Psoas muscle (tissue), 8 donors: ENCODE results near the gene ECI1. TPM values are rescaled to one million over a fixed set of nuclear protein-coding genes. Genes with fewer than 3 reads are reported as not detected.

ENCODE experiments used
- ATAC-seq, 4 donors: fragments of 200-7000 bp; cut with Tn5 transposase; one replicate each; pipeline ENCODE4 v1.9.1; 2020; ENCODE audit warnings: moderate library complexity in 3 of 4, mild to moderate bottlenecking in 2 of 4
- DNase-seq, 2 donors: peaks; one replicate each; pipeline ENCODE4 v3.0.0-alpha.2; 2020
- H3K27ac ChIP-seq: fragments of 200-600 bp; one replicate; pipeline ENCODE4 v1.8.0; 2022
- H3K27me3 ChIP-seq, 3 donors: fragments of 200-600 bp in 1 of 3; one replicate each; pipeline versions ENCODE4 v1.6.1 to v1.8.0; 2013 to 2022; ENCODE audit warnings: low read length in 2 of 3, mild to moderate bottlenecking in 2 of 3, moderate library complexity in 1 of 3; ENCODE audit not compliant: insufficient read depth in 3 of 3
- H3K36me3 ChIP-seq, 2 donors: fragments of 200-600 bp in 1 of 2; one replicate each; pipeline versions ENCODE4 v1.6.1 to v1.8.0; 2013 to 2022; ENCODE audit warnings: low read depth in 1 of 2, mild to moderate bottlenecking in 1 of 2, moderate library complexity in 1 of 2; ENCODE audit not compliant: insufficient read depth in 1 of 2
- H3K4me1 ChIP-seq: fragments of 200-600 bp; one replicate; pipeline ENCODE4 v1.8.0; 2022
- H3K4me3 ChIP-seq: fragments of 200-600 bp; one replicate; pipeline ENCODE4 v1.8.0; 2022; ENCODE audit warnings: mild to moderate bottlenecking
- H3K9me3 ChIP-seq: fragments of 200-600 bp; one replicate; pipeline ENCODE4 v1.8.0; 2022
- WGBS, 3 donors: extraction: QIAGEN DNeasy Blood & Tissue Kit; methylation state at CpG; one replicate each; pipeline versions ENCODE4 v1.1.6 to v1.1.7; 2013; 5-methylcytosine and 5-hydroxymethylcytosine counted together
- intact Hi-C, 2 donors: fragments of 100-400 bp; cut with DNase I; formaldehyde crosslinking; loops; one replicate each; pipeline versions ENCODE4 v1.11.0 to v1.14.2; 2022
- polyA plus RNA-seq, 3 donors: library from polyadenylated mRNA; stranded (reverse); fragments of 200-250 nt; gene quantifications; one replicate each; pipeline ENCODE4 v1.2.3, GENCODE V29; 2013
- total RNA-seq, 4 donors: library from RNA; stranded (reverse); fragmentation: NEBNext Ultra II Directional in 2 of 4; extraction: Animal tissue kit (Norgen Biotek cat#: 25700) in 2 of 4; gene quantifications; one replicate each; pipeline versions ENCODE4 v1.2.1 to v1.2.4, GENCODE V29; 2021 to 2023
- TF ChIP-seq, protein P1 (sequence below): fragments of 200-600 bp; IDR thresholded peaks from one replicate; pipeline ENCODE4 v1.8.0; 2022; ENCODE audit warnings: antibody characterized with exemption
- donor health status: healthy with polysubstance abuse.
- donor health status: DM: no; HTN: no; CAD: no; lungs with moderate emphysema.
- donor health status: Bipolar disorder and iron deficiency.
- donor health status: healthy.
- donor health status: DM: yes; HTN: yes; CAD: no.
- donor health status: DM: no; HTN: no; CAD: no.
- donor health status: DM: no; HTN: no; CAD: no.
- donor health status: DM: yes; HTN: yes; CAD: no.

Gene ECI1
- total and polyA plus RNA-seq, 7 donors, result 81.7 to 205 (median 138) TPM

- WGBS, 3 donors, result 63 to 70% (median 64%) methylated on average over 9 of the region's 9 CpGs
- Histone ChIP-seq H3K9me3 (no peaks in the 10 kb centered on the region), H3K27me3 (no peaks in the 10 kb centered on the region), H3K27ac (peak overlapping the region; percentile 30), H3K4me3 (no peak overlapping the region), H3K36me3 (peaks cover 0 to 39% of the 10 kb centered on the region in 2 donors), H3K4me1 (peaks cover 19% of the 10 kb centered on the region)
- no peak for ATAC-seq
- intact Hi-C loops, result loop anchor here (2.0 kb wide), 1 partner anchor 20 kb away; no protein-coding TSS in a partner anchor
- TF ChIP-seq, protein P1, sequence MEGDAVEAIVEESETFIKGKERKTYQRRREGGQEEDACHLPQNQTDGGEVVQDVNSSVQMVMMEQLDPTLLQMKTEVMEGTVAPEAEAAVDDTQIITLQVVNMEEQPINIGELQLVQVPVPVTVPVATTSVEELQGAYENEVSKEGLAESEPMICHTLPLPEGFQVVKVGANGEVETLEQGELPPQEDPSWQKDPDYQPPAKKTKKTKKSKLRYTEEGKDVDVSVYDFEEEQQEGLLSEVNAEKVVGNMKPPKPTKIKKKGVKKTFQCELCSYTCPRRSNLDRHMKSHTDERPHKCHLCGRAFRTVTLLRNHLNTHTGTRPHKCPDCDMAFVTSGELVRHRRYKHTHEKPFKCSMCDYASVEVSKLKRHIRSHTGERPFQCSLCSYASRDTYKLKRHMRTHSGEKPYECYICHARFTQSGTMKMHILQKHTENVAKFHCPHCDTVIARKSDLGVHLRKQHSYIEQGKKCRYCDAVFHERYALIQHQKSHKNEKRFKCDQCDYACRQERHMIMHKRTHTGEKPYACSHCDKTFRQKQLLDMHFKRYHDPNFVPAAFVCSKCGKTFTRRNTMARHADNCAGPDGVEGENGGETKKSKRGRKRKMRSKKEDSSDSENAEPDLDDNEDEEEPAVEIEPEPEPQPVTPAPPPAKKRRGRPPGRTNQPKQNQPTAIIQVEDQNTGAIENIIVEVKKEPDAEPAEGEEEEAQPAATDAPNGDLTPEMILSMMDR, result no peak
- no peak for DNase-seq
Measured at GRCh38 chr16:2226245-2226793, 25.1 kb downstream of the ECI1 start.

- H3K9me3 ChIP-seq, result no peaks in the 10 kb centered on the region
- no peaks in the 10 kb centered on the region for H3K27me3 ChIP-seq
- ATAC-seq, result peak; percentile 61 to 70 (median 68)
- DNase-seq, result peak in 1 of 2 donors; percentile 56
- H3K27ac ChIP-seq, result peak overlapping the region; percentile 86
- peaks cover 19% of the 10 kb centered on the region for H3K4me1 ChIP-seq
- H3K4me3 ChIP-seq, result peak overlapping the region; percentile 92
- TF ChIP-seq, protein P1, result no peak
- intact Hi-C loops, result no loop called here
- 5 to 10% (median 5%) methylated on average over 12 to 22 of the region's 22 CpGs for WGBS, 3 donors
- H3K36me3 ChIP-seq, result peaks cover 0 to 17% of the 10 kb centered on the region in 2 donors
Measured at GRCh38 chr16:2223942-2224486, 27.4 kb downstream of the ECI1 start.

DNA sequence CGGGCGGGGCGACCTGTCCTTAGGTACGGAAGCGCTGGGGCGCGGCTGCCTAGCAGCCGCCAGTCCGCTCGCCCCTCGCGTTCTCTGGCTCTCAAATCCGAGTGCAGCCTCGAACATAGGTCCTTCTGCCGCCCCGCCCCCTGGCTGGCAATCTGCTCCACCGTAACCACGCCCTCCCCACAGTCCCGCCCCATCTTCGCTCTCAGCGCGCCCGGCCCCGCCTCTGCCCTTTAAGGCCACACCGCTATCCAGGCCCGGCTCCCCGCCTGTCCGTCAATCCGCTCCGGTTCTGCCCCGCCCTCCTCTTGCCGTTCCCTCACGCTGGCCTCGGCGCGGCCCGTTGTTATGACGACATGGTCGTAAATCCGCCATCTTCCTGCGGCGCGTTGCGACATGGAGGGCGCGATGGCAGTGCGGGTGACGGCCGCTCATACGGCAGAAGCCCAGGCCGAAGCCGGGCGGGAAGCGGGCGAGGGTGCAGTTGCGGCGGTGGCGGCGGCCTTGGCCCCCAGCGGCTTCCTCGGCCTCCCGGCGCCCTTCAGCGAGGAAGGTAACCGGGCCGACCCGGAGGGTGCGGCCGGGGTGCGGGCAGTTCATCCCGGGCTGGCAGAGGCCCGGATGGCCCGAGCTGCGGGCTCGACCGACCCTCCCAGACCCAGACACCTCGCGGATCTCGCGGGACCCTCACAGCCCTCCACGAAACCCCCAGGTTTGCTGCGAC lies 28.0 kb downstream of the ECI1 start, which contains the start of gene E4F1:
TSS of gene E4F1 (plus strand) at position 371 of the 721 bp plus-strand sequence. CDS start at position 394, 23 bp downstream.
- Histone ChIP-seq H3K9me3 (no peaks in the 10 kb centered on the region), H3K36me3 (peaks cover 0 to 10% of the 10 kb centered on the region in 2 donors), H3K4me1 (peaks cover 19% of the 10 kb centered on the region), H3K4me3 (peak within 1 kb of the TSS; percentile 92), H3K27me3 (no peaks in the 10 kb centered on the region), H3K27ac (peak within 1 kb of the TSS; percentile 86)
- ATAC-seq (peak; percentile 97 to 99 (median 98)), DNase-seq (peak; percentile 100)
- intact Hi-C loops, result no loop called here
- WGBS, 3 donors, result 0 to 1% (median 0%) methylated on average over 64 to 82 of the region's 82 CpGs
- TF ChIP-seq, protein P1, result no peak

- no peaks in the 10 kb centered on the region for H3K9me3 ChIP-seq
- intact Hi-C loops, result loop anchor here in 1 of 2 donors (5.0 kb wide), 1 partner anchor 36 kb away; the partner anchor contains the start of gene ECI1
- ATAC-seq (no peak), DNase-seq (no peak)
- peak overlapping the region; percentile 91 for H3K27ac ChIP-seq
- TF ChIP-seq, protein P1, result no peak
- no peaks in the 10 kb centered on the region for H3K36me3 ChIP-seq
- H3K27me3 ChIP-seq, result no peaks in the 10 kb centered on the region
- H3K4me3 ChIP-seq, result peak overlapping the region; percentile 70
- H3K4me1 ChIP-seq, result peaks cover 26% of the 10 kb centered on the region
- WGBS, 3 donors, result 93 to 98% (median 95%) methylated on average over 4 of the region's 4 CpGs
Measured at GRCh38 chr16:2216330-2216729, 35.1 kb downstream of the ECI1 start.
